ENCODE measurements around the gene HDAC4.

DNA sequence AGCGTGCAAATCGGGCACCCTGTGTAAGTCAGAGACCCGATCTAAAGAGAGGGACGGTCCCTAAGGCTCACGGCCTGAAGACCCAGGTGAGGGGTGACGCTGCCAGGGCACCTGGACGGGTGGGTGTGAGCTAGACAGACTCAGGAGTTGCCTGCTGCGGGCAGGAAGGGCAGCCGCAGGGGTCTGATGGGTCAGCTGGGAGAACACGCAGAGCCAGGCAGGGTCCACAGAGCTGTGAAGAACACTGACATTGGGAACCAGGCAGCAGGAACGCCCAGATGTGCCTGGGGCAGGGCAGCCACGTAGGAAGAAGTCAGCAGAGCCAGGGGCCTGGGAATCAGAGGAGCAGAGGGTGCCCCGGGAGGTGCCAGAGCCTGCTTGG lies 25.9 kb downstream of the HDAC4 start:
- TF ChIP-seq SRSF3 (IDR thresholded peaks at IDR 0.05; ENCODE audit: insufficient read depth, low read length) (no peak), ZFP36 (IDR thresholded peaks at IDR 0.05; ENCODE audit: low read depth, low read length, partially characterized antibody) (no peak)
